ENCODE data around the gene GIMAP8.
"Not testable (repeated sequence)": the region's sequence is repeated elsewhere in the genome, so short reads cannot be mapped to it uniquely, and the experiment has no call there.

The GIMAP8 gene

GRCh38 chr7:150519310-150519709 is 68.9 kb downstream of the GIMAP8 start:
- no peak for DNase-seq

- no peak for DNase-seq
These were observed 69.7 kb downstream of the GIMAP8 start for GRCh38 chr7:150520145-150520544.

- DNase-seq: not testable (repeated sequence)
These were observed 72.5 kb downstream of the GIMAP8 start for GRCh38 chr7:150522931-150523330.

GRCh38 chr7:150524018-150524417 is 73.6 kb downstream of the GIMAP8 start:
- DNase-seq: no peak

All from SHP77 treated with DMSO at 0.1 percent for 48 hours (cell line).